Hepatocyte (in vitro differentiated cells): ENCODE results near the gene USP11. TPM values are rescaled to one million over a fixed set of nuclear protein-coding genes. Genes with fewer than 3 reads are reported as not detected.

Experiments
- DNase-seq: peaks from one replicate; pipeline ENCODE4 v3.0.0-alpha.2; 2016; ENCODE audit warnings: low spot score
- H2AFZ ChIP-seq: fragments of 200-600 bp; sonication (generic); 2 replicates; pipeline ENCODE4 v1.6.0; 2016; ENCODE audit warnings: antibody characterized with exemption, mild to moderate bottlenecking
- H3K27ac ChIP-seq: fragments of 200-600 bp; sonication (generic); 2 replicates; pipeline ENCODE4 v1.5.1; 2016; ENCODE audit warnings: mild to moderate bottlenecking
- H3K27me3 ChIP-seq: fragments of 200-600 bp; sonication (generic); 2 replicates; pipeline ENCODE4 v1.6.1; 2016
- H3K36me3 ChIP-seq: fragments of 200-600 bp; sonication (generic); replicated peaks from 2 replicates; pipeline ENCODE4 v1.5.1; 2016; ENCODE audit warnings: low read depth; ENCODE audit not compliant: insufficient read depth
- H3K4me1 ChIP-seq: fragments of 200-600 bp; sonication (generic); 2 replicates; pipeline ENCODE4 v1.5.1; 2016; ENCODE audit warnings: mild to moderate bottlenecking, moderate library complexity; ENCODE audit not compliant: insufficient read depth
- H3K4me2 ChIP-seq: fragments of 200-600 bp; sonication (generic); 2 replicates; pipeline ENCODE4 v1.6.0; 2016
- H3K4me3 ChIP-seq: fragments of 200-600 bp; sonication (generic); 2 replicates; pipeline ENCODE4 v1.5.1; 2016; ENCODE audit warnings: mild to moderate bottlenecking
- H3K79me2 ChIP-seq: fragments of 200-600 bp; sonication (generic); 2 replicates; pipeline ENCODE4 v1.6.0; 2017; ENCODE audit warnings: mild to moderate bottlenecking
- H3K9me2 ChIP-seq: fragments of 200-600 bp; sonication (generic); replicated peaks from 2 replicates; pipeline ENCODE4 v1.6.0; 2017; ENCODE audit warnings: mild to moderate bottlenecking; ENCODE audit not compliant: insufficient read depth
- H3K9me3 ChIP-seq: fragments of 200-600 bp; sonication (generic); 2 replicates; pipeline ENCODE4 v1.5.1; 2016; ENCODE audit warnings: low read depth, mild to moderate bottlenecking
- H4K20me1 ChIP-seq: fragments of 200-600 bp; sonication (generic); 2 replicates; pipeline ENCODE4 v1.6.0; 2016; ENCODE audit warnings: mild to moderate bottlenecking; ENCODE audit not compliant: insufficient read depth, poor library complexity, severe bottlenecking
- CTCF ChIP-seq: fragments of 200-600 bp; sonication (generic); IDR thresholded peaks from 2 replicates; pipeline ENCODE4 v1.5.1; 2016; ENCODE audit warnings: antibody characterized with exemption, mild to moderate bottlenecking; ENCODE audit not compliant: poor library complexity
- EZH2 ChIP-seq: fragments of 200-600 bp; sonication (generic); IDR thresholded peaks from 2 replicates; pipeline ENCODE4 v1.6.1; 2016; ENCODE audit warnings: antibody characterized with exemption, mild to moderate bottlenecking, borderline replicate concordance
- EZH2phosphoT487 ChIP-seq: fragments of 200-600 bp; sonication (generic); IDR thresholded peaks from one replicate; pipeline ENCODE4 v1.6.1; 2018; ENCODE audit warnings: antibody characterized with exemption, mild to moderate bottlenecking, low read depth, moderate library complexity; ENCODE audit not compliant: unreplicated experiment, severe bottlenecking
- WGBS: methylation state at CpG from one replicate; pipeline ENCODE4 v1.1.6; 2016; ENCODE audit warnings: low lambda C conversion rate; ENCODE audit errors: missing lambda C conversion rate; 5-methylcytosine and 5-hydroxymethylcytosine counted together
- polyA plus RNA-seq: library from polyadenylated mRNA; unstranded; fragments of >200 nt; fragmentation: Nextera tagmentation; extraction: Ambion mirVana; gene quantifications from 2 replicates; pipeline ENCODE4 v1.2.1, GENCODE V29; 2016
- total RNA-seq: library from RNA; depleted of rRNA; stranded (reverse); fragments of >200 nt; gene quantifications from 2 replicates; pipeline ENCODE4 v1.2.3, GENCODE V29; 2014

Gene USP11
- total and polyA plus RNA-seq, 2 experiments from 2014 or later, result 89.2 to 199 TPM

- Histone ChIP-seq H3K9me2 (no peaks in the 10 kb centered on the region), H3K27ac (peak overlapping the region; percentile 7), H3K36me3 (no peaks in the 10 kb centered on the region), H3K27me3 (no peaks in the 10 kb centered on the region), H2AFZ (peak overlapping the region; percentile 80), H3K79me2 (peaks cover 24% of the 10 kb centered on the region), H3K4me1 (peaks cover 19% of the 10 kb centered on the region), H3K9me3 (no peaks in the 10 kb centered on the region), H3K4me3 (peak overlapping the region; percentile 41), H3K4me2 (peak overlapping the region; percentile 86), H4K20me1 (peaks cover 9% of the 10 kb centered on the region)
- 5% methylated on average over 33 of the region's 40 CpGs for WGBS
- peak; percentile 96 for DNase-seq
- TF ChIP-seq EZH2 (no peak), EZH2phosphoT487 (no peak)
Observed at GRCh38 chrX:47190445-47191269, 42.2 kb upstream of the USP11 start.

- Histone ChIP-seq H3K4me3 (peak overlapping the region; percentile 41), H3K4me2 (peak overlapping the region; percentile 86)
- DNase-seq, result peak; percentile 43
Observed at GRCh38 chrX:47191331-47191730, 41.5 kb upstream of the USP11 start.

GRCh38 chrX:47191806-47192401, 40.9 kb upstream of the USP11 start:
- peak overlapping the region; percentile 80 for H2AFZ ChIP-seq
- no peaks in the 10 kb centered on the region for H3K36me3 ChIP-seq
- DNase-seq, result no peak
- no peaks in the 10 kb centered on the region for H3K9me3 ChIP-seq
- 54% methylated on average over 16 of the region's 16 CpGs for WGBS
- no peak overlapping the region for H3K27ac ChIP-seq
- H3K9me2 ChIP-seq, result no peaks in the 10 kb centered on the region
- H3K27me3 ChIP-seq, result no peaks in the 10 kb centered on the region
- peaks cover 37% of the 10 kb centered on the region for H3K79me2 ChIP-seq
- H4K20me1 ChIP-seq, result peaks cover 22% of the 10 kb centered on the region
- H3K4me3 ChIP-seq, result peak overlapping the region; percentile 41
- peaks cover 31% of the 10 kb centered on the region for H3K4me1 ChIP-seq
- H3K4me2 ChIP-seq, result peak overlapping the region; percentile 86
- no peak for TF ChIP-seq EZH2
- no peak for TF ChIP-seq CTCF
- no peak for TF ChIP-seq EZH2phosphoT487

More at GRCh38 chrX:47191331-47191730, 41.5 kb upstream of the USP11 start:
- no peaks in the 10 kb centered on the region for H3K27me3 ChIP-seq
- peaks cover 16% of the 10 kb centered on the region for H4K20me1 ChIP-seq
- 7% methylated on average over 26 of the region's 26 CpGs for WGBS
- H2AFZ ChIP-seq, result peak overlapping the region; percentile 80
- no peaks in the 10 kb centered on the region for H3K9me2 ChIP-seq
- no peaks in the 10 kb centered on the region for H3K9me3 ChIP-seq
- H3K79me2 ChIP-seq, result peaks cover 31% of the 10 kb centered on the region
- H3K27ac ChIP-seq, result no peak overlapping the region
- TF ChIP-seq EZH2, result no peak
- no peak for TF ChIP-seq EZH2phosphoT487
- H3K4me1 ChIP-seq, result peaks cover 26% of the 10 kb centered on the region
- H3K36me3 ChIP-seq, result no peaks in the 10 kb centered on the region

GRCh38 chrX:47193475-47194193, 39.2 kb upstream of the USP11 start, which contains the start of gene UBA1:
TSS of gene UBA1 (plus strand) at chrX:47193829. CDS start at chrX:47198803, 4,974 bp downstream.
- H3K27ac ChIP-seq, result peak within 1 kb of the TSS; percentile 98
- TF ChIP-seq CTCF (peak; percentile 94), EZH2phosphoT487 (no peak)
- H3K9me3 ChIP-seq, result no peaks in the 10 kb centered on the region
- peaks cover 54% of the 10 kb centered on the region for H3K79me2 ChIP-seq
- 2% methylated on average over 37 of the region's 50 CpGs for WGBS
- peaks cover 39% of the 10 kb centered on the region for H4K20me1 ChIP-seq
- no peaks in the 10 kb centered on the region for H3K36me3 ChIP-seq
- no peaks in the 10 kb centered on the region for H3K9me2 ChIP-seq
- H3K27me3 ChIP-seq, result no peaks in the 10 kb centered on the region
- peak within 1 kb of the TSS; percentile 95 for H3K4me2 ChIP-seq
- H2AFZ ChIP-seq, result peak within 1 kb of the TSS; percentile 54
- H3K4me1 ChIP-seq, result peaks cover 49% of the 10 kb centered on the region
- DNase-seq, result peak; percentile 99
- H3K4me3 ChIP-seq, result peak within 1 kb of the TSS; percentile 49
